GM20431 (cell line): ENCODE results near the gene FRK.
"Not testable (repeated sequence)": the region's sequence is repeated elsewhere in the genome, so short reads cannot be mapped to it uniquely, and the experiment has no call there.

Source experiments
- in situ Hi-C: fragments of 300-500 bp; cut with MseI, MboI; formaldehyde crosslinking; loops from one replicate; pipeline ENCODE4 v1.15.0; 2020; ENCODE audit warnings: low sequenced_read_pairs; ENCODE audit not compliant: unreplicated experiment

FRK gene

GRCh38 chr6:115901896-115902295, 158.8 kb downstream of the FRK start:
- in situ Hi-C loops = no loop called here

DNA sequence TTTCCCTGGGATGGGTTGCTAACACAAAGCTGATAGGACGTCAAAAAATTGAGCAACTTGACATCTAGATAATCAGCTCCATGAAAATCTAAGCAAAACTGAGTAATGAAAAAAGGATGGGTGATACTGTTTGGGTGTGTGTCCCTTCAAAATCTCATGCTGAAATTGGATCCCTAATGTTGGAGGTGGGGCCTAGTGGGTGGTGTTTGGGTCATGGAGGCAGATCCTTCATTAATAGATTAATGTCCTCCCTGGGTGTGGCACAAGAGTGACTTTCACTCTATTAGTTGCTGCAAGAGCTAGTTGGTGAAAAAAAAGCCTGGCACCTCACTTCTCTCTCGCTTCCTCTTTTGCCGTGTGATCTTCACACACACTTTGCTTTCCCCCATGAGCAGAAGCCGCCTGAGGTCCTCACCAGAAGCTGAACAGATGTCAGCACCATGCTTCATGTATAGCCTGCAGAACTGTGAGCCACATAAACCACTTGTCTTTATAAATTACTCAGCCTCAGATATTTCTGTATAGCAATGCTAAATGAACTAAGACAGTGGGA, 160.9 kb downstream of the FRK start:
- in situ Hi-C loops = no loop called here

- in situ Hi-C loops = no loop called here
These were observed 162.4 kb downstream of the FRK start for GRCh38 chr6:115898246-115898645.

DNA sequence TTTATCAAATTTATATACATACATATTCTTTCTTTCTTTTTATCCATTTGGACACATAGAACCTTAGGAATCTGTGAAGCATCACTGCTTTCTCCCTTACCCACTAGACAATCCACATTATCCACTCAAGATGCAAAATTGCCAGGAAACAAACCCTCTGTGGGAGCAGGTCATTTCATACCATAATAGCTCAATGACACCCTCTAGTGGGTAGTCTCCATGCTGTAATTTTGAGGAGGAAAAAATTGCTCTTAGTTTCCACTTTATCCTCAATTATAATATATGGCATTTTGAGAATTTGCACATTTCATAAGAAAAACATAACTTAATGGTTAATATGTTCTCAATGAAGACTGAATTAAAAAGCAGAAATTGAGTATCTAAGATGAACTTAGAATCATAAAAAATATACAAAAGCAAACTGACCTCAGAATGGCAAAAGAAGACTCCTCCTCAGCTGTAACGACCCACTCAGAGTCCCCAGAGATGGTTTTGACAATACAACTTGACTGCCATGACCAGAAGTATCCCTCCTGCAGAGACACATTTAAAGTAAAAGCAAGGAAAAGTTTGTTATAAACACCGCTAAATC, 164.1 kb downstream of the FRK start:
- in situ Hi-C loops = no loop called here

- in situ Hi-C loops = no loop called here
These were observed 166.2 kb downstream of the FRK start for GRCh38 chr6:115894426-115894992.

DNA sequence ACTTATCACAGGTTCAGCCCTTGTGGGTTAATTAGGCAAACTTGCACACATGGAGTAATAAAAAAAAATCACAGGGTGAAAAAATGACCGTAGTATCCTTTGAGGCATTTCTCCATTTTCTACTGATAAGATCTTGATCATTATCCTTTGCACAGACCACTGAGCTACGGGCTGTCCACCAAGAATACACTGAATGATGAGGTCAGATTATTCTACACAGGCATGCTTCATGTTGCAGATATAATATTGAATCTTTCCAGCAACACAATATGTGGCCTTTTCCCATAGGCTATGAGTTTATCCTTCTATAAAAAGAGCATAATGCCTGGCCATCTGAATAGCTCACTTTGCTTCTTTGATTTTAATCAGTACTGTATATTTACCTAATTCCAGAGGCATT, 168.9 kb downstream of the FRK start:
- in situ Hi-C loops = no loop called here

GRCh38 chr6:115891111-115891669, 169.5 kb downstream of the FRK start:
- in situ Hi-C loops = no loop called here

- in situ Hi-C loops = no loop called here
These were observed 170.5 kb downstream of the FRK start for GRCh38 chr6:115890238-115890637.

- in situ Hi-C loops = not testable (repeated sequence)
These were observed 171.8 kb downstream of the FRK start for GRCh38 chr6:115888687-115889470.

- in situ Hi-C loops = no loop called here
These were observed 172.8 kb downstream of the FRK start for GRCh38 chr6:115887891-115888290.

DNA sequence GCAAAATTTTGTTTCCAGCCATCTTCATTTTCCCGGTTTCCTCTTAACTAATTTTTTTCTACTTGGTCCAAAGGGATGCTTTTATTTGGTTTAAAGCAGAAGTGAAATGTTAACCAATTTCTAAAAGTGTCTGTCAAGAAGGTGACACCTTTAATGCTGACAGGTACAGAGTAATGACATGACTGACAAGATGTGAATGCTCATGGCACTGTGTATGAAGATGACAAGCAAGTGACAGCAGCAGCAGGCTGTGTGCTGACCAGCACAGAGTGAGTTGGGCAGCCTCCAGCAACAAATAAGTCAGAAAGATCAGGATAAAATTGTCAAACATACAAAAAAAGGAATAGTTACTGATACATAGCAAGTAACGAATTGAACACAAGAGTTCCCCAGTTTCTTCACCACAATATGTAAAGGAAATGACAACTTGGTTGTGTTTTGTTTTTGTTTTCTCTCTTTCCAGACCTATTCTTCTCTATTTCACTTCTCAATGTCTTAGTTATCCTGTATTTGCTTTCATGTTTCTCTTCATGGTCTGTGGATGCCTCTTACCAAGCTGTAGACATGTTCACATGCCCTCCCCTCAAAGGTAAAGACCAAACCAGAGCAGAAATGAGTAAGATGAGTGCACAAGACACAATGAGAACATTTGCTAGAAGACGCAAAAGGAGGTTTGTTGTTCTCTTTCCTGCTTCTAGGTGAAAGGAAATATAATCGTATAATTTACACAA, 174.9 kb downstream of the FRK start:
- in situ Hi-C loops = no loop called here

GRCh38 chr6:115882771-115883170, 177.9 kb downstream of the FRK start:
- in situ Hi-C loops = no loop called here

DNA sequence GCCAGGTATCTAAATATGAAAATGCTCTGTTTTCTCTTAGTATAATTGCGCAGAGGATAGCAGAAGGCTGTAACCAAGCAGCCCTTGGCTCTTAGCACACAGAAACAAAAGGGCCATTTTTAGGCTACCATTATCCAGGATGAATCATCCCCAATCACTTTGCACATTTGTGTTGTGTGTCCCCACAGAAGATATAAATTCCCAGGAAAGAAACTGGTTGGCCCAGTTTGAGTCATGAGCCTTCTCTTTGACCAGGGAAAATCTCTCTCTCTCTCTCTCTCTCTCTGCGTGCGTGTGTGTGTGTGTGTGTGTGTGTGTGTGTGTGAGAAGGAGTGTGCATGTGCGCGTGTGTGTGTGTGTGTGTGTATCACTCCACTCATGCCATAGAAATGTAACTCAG, 178.5 kb downstream of the FRK start:
- in situ Hi-C loops = no loop called here
